ENCODE data around the gene SLC38A5.

- TF ChIP-seq, protein P1, sequence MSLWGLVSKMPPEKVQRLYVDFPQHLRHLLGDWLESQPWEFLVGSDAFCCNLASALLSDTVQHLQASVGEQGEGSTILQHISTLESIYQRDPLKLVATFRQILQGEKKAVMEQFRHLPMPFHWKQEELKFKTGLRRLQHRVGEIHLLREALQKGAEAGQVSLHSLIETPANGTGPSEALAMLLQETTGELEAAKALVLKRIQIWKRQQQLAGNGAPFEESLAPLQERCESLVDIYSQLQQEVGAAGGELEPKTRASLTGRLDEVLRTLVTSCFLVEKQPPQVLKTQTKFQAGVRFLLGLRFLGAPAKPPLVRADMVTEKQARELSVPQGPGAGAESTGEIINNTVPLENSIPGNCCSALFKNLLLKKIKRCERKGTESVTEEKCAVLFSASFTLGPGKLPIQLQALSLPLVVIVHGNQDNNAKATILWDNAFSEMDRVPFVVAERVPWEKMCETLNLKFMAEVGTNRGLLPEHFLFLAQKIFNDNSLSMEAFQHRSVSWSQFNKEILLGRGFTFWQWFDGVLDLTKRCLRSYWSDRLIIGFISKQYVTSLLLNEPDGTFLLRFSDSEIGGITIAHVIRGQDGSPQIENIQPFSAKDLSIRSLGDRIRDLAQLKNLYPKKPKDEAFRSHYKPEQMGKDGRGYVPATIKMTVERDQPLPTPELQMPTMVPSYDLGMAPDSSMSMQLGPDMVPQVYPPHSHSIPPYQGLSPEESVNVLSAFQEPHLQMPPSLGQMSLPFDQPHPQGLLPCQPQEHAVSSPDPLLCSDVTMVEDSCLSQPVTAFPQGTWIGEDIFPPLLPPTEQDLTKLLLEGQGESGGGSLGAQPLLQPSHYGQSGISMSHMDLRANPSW (CRISPR knock-in tag; IDR thresholded peaks at IDR 0.05): no peak
- TF ChIP-seq CTCF (IDR thresholded peaks at IDR 0.05 in 2 of 3, conservative IDR thresholded peaks at IDR 0.05 in 1 of 3; ENCODE audit: insufficient read depth in 2 of 3, low read depth in 1 of 3, low read length in 3 of 3) (no peak), NRF1 (conservative IDR thresholded peaks at IDR 0.05 in 1 of 2, IDR thresholded peaks at IDR 0.05 in 1 of 2) (no peak), EP300 (IDR thresholded peaks at IDR 0.05; ENCODE audit: low read length) (no peak), MAX (CRISPR knock-in tag; IDR thresholded peaks at IDR 0.05) (no peak), POLR2AphosphoS5 (IDR thresholded peaks at IDR 0.05; ENCODE audit: control insufficient read depth, insufficient read depth, low read depth, low read length) (no peak)
Measured at GRCh38 chrX:48487362-48487798, 17.3 kb upstream of the SLC38A5 start.

All from K562 (cell line).